Liver (tissue), 9 donors: ENCODE data around the gene LCK. TPM values are rescaled to one million over a fixed set of nuclear protein-coding genes. Genes with fewer than 3 reads are reported as not detected.

Experiments used
- DNase-seq: peaks from one replicate; pipeline ENCODE4 v3.0.0-alpha.2; 2017; ENCODE audit warnings: low spot score
- H3K27ac ChIP-seq, 2 donors: one replicate each; pipeline ENCODE4 v1.7.0; 2013; ENCODE audit warnings: inconsistent platforms in 2 of 2, low read length in 2 of 2, control low read depth in 1 of 2, low read depth in 1 of 2, mild to moderate bottlenecking in 1 of 2
- H3K27me3 ChIP-seq, 4 donors: one replicate each; pipeline versions ENCODE4 v1.6.1 to v1.7.0; 2013; ENCODE audit warnings: low read length in 3 of 4, inconsistent platforms in 1 of 4, mild to moderate bottlenecking in 1 of 4, moderate library complexity in 1 of 4; ENCODE audit not compliant: control insufficient read depth in 4 of 4, insufficient read depth in 4 of 4
- H3K36me3 ChIP-seq, 4 donors: one replicate each; pipeline versions ENCODE4 v1.6.1 to v1.7.0; 2013; ENCODE audit warnings: low read length in 3 of 4, mild to moderate bottlenecking in 3 of 4, low read depth in 1 of 4, moderate library complexity in 1 of 4; ENCODE audit not compliant: control insufficient read depth in 4 of 4, insufficient read depth in 3 of 4
- H3K4me1 ChIP-seq, 4 donors: one replicate each; pipeline versions ENCODE4 v1.6.1 to v1.7.0; 2013; ENCODE audit warnings: low read length in 3 of 4, mild to moderate bottlenecking in 3 of 4, moderate library complexity in 1 of 4; ENCODE audit not compliant: control insufficient read depth in 4 of 4, insufficient read depth in 4 of 4
- H3K4me3 ChIP-seq, 3 donors: one replicate each; pipeline versions ENCODE4 v1.6.1 to v1.7.0; 2013; ENCODE audit warnings: low read length in 3 of 3, control low read depth in 1 of 3, low read depth in 1 of 3, mild to moderate bottlenecking in 1 of 3
- H3K9ac ChIP-seq, 2 donors: one replicate each; pipeline ENCODE4 v1.7.0; 2013; ENCODE audit warnings: low read length in 2 of 2, mild to moderate bottlenecking in 2 of 2, moderate library complexity in 2 of 2, control low read depth in 1 of 2, low read depth in 1 of 2
- H3K9me3 ChIP-seq, 4 donors: one replicate each; pipeline versions ENCODE4 v1.6.1 to v1.7.0; 2013; ENCODE audit warnings: low read length in 3 of 4; ENCODE audit not compliant: control insufficient read depth in 4 of 4
- ATF3 ChIP-seq: IDR thresholded peaks from 2 replicates; pipeline ENCODE4 v1.6.1; 2016; ENCODE audit warnings: antibody characterized with exemption
- CTCF ChIP-seq: fragments of 150-350 bp; IDR thresholded peaks from 2 replicates; pipeline ENCODE4 v1.5.1; 2017; ENCODE audit warnings: improper control_type of control experiment, low read depth, low read length; ENCODE audit not compliant: missing input control
- EGR1 ChIP-seq, 2 donors: IDR thresholded peaks; 2 replicates each; pipeline ENCODE4 v1.6.1; 2016 to 2018; ENCODE audit warnings: antibody characterized with exemption in 2 of 2, low read depth in 2 of 2
- FOXA1 ChIP-seq: IDR thresholded peaks from 2 replicates; pipeline ENCODE4 v1.6.1; 2016; ENCODE audit warnings: antibody characterized with exemption
- FOXA2 ChIP-seq: IDR thresholded peaks from 2 replicates; pipeline ENCODE4 v1.6.1; 2016; ENCODE audit warnings: antibody characterized with exemption
- GABPA ChIP-seq, 2 donors: IDR thresholded peaks in 1 of 2; conservative IDR thresholded peaks in 1 of 2; 2 replicates each; pipeline ENCODE4 v1.6.1; 2016; ENCODE audit warnings: antibody characterized with exemption in 2 of 2, mild to moderate bottlenecking in 1 of 2, moderate library complexity in 1 of 2
- HNF4A ChIP-seq, 2 donors: conservative IDR thresholded peaks; 2 replicates each; pipeline ENCODE4 v1.6.1; 2016; ENCODE audit warnings: antibody characterized with exemption in 2 of 2, mild to moderate bottlenecking in 2 of 2
- HNF4G ChIP-seq: IDR thresholded peaks from 2 replicates; pipeline ENCODE4 v1.6.1; 2016; ENCODE audit warnings: antibody characterized with exemption
- JUND ChIP-seq, 2 donors: IDR thresholded peaks; 2 replicates each; pipeline ENCODE4 v1.6.1; 2016; ENCODE audit warnings: antibody characterized with exemption in 2 of 2
- MAX ChIP-seq: IDR thresholded peaks from 2 replicates; pipeline ENCODE4 v1.6.1; 2016; ENCODE audit warnings: antibody characterized with exemption
- NR2F2 ChIP-seq: IDR thresholded peaks from 2 replicates; pipeline ENCODE4 v1.6.1; 2016; ENCODE audit warnings: antibody characterized with exemption
- RAD21 ChIP-seq, 2 donors: IDR thresholded peaks; 2 replicates each; pipeline ENCODE4 v1.6.1; 2016; ENCODE audit warnings: antibody characterized with exemption in 2 of 2, mild to moderate bottlenecking in 2 of 2
- REST ChIP-seq: IDR thresholded peaks from 2 replicates; pipeline ENCODE4 v1.6.1; 2016; ENCODE audit warnings: antibody characterized with exemption, mild to moderate bottlenecking
- RXRA ChIP-seq, 2 donors: IDR thresholded peaks; 2 replicates each; pipeline ENCODE4 v1.6.1; 2017 to 2018; ENCODE audit warnings: antibody characterized with exemption in 2 of 2, mild to moderate bottlenecking in 1 of 2
- SP1 ChIP-seq: IDR thresholded peaks from 2 replicates; pipeline ENCODE4 v1.6.1; 2018; ENCODE audit warnings: antibody characterized with exemption, mild to moderate bottlenecking
- TAF1 ChIP-seq: conservative IDR thresholded peaks from 2 replicates; pipeline ENCODE4 v1.6.1; 2016; ENCODE audit warnings: antibody characterized with exemption, mild to moderate bottlenecking
- YY1 ChIP-seq: IDR thresholded peaks from 2 replicates; pipeline ENCODE4 v1.6.1; 2016; ENCODE audit warnings: antibody characterized with exemption, mild to moderate bottlenecking
- ZBTB33 ChIP-seq: IDR thresholded peaks from 2 replicates; pipeline ENCODE4 v1.6.1; 2016; ENCODE audit warnings: antibody characterized with exemption
- WGBS: extraction: QIAGEN DNeasy Blood & Tissue Kit; methylation state at CpG from one replicate; pipeline ENCODE4 v1.1.7; 2013; 5-methylcytosine and 5-hydroxymethylcytosine counted together
- polyA plus RNA-seq, 2 donors: library from polyadenylated mRNA; stranded (reverse) in 1 of 2; unstranded in 1 of 2; fragments of 200-250 nt in 1 of 2; fragments of >200 nt in 1 of 2; fragmentation: Nextera tagmentation in 1 of 2; extraction: Ambion mirVana in 1 of 2; gene quantifications; one replicate each; pipeline versions ENCODE4 v1.2.1 to v1.2.3, GENCODE V29; 2013 to 2015
- total RNA-seq, 2 donors: library from RNA; depleted of rRNA; stranded (reverse); fragments of >200 nt; gene quantifications; one replicate each; pipeline ENCODE4 v1.2.3, GENCODE V29; 2014
- donor health status: healthy.
- donor health status: healthy.
- donor health status: healthy.
- donor health status: healthy.
- donor health status: healthy.

LCK gene
- total and polyA plus RNA-seq, 4 donors = 0.93 to 3.8 (median 1.2) TPM

GRCh38 chr1:32269744-32270143 lies 18.7 kb downstream of the LCK start:
- no peaks in the 10 kb centered on the region for H3K9me3 ChIP-seq
- no peaks in the 10 kb centered on the region for H3K4me1 ChIP-seq
- no peak for DNase-seq
- H3K27ac ChIP-seq = no peak overlapping the region
- no peak overlapping the region for H3K9ac ChIP-seq
- H3K4me3 ChIP-seq = no peak overlapping the region
- H3K36me3 ChIP-seq = no peaks in the 10 kb centered on the region
- TF ChIP-seq RXRA (IDR thresholded peaks at IDR 0.05) (no peak), FOXA1 (no peak), YY1 (no peak), GABPA (IDR thresholded peaks at IDR 0.05 in 1 of 2, conservative IDR thresholded peaks at IDR 0.05 in 1 of 2) (no peak), JUND (IDR thresholded peaks at IDR 0.05) (no peak), HNF4G (no peak), CTCF (no peak), ATF3 (no peak), ZBTB33 (no peak), REST (no peak), FOXA2 (no peak), NR2F2 (no peak), SP1 (no peak), HNF4A (conservative IDR thresholded peaks at IDR 0.05) (no peak), TAF1 (no peak)
- H3K27me3 ChIP-seq = no peaks in the 10 kb centered on the region

- H3K9ac ChIP-seq = no peak overlapping the region
- no peaks in the 10 kb centered on the region for H3K9me3 ChIP-seq
- H3K36me3 ChIP-seq = no peaks in the 10 kb centered on the region
- no peak overlapping the region for H3K27ac ChIP-seq
- 84% methylated on average over 7 of the region's 7 CpGs for WGBS
- TF ChIP-seq ZBTB33 (no peak), EGR1 (IDR thresholded peaks at IDR 0.05; ENCODE audit: low read depth in 2 of 2) (no peak), MAX (no peak), FOXA1 (no peak), RAD21 (IDR thresholded peaks at IDR 0.05) (no peak), ATF3 (no peak), YY1 (no peak), JUND (IDR thresholded peaks at IDR 0.05) (no peak), HNF4A (conservative IDR thresholded peaks at IDR 0.05) (no peak), SP1 (no peak), TAF1 (no peak), HNF4G (no peak)
- H3K27me3 ChIP-seq = no peaks in the 10 kb centered on the region
- no peak overlapping the region for H3K4me3 ChIP-seq
- H3K4me1 ChIP-seq = peaks cover 0 to 3% (median 0%) of the 10 kb centered on the region in 4 donors
- no peak for DNase-seq
Observed at GRCh38 chr1:32272557-32273390, 21.7 kb downstream of the LCK start.
